Neuronal stem cell (in vitro differentiated cells): ENCODE measurements around the gene SH3GL2.

Experiments used
- DNase-seq: peaks from one replicate; pipeline ENCODE4 v3.0.0-alpha.2; 2013; ENCODE audit warnings: low spot score
- H2AFZ ChIP-seq: one replicate; pipeline ENCODE4 v1.6.1; 2013; ENCODE audit warnings: mild to moderate bottlenecking, low read length, inconsistent platforms
- H2AK5ac ChIP-seq: 2 replicates; pipeline ENCODE4 v1.6.1; 2013; ENCODE audit warnings: low read depth, mild to moderate bottlenecking, inconsistent platforms, low read length, moderate library complexity, mixed read lengths
- H2BK120ac ChIP-seq: 2 replicates; pipeline ENCODE4 v1.6.1; 2013; ENCODE audit warnings: low read depth, mild to moderate bottlenecking, inconsistent platforms, low read length, moderate library complexity, mixed read lengths
- H2BK12ac ChIP-seq: one replicate; pipeline ENCODE4 v1.6.1; 2013; ENCODE audit warnings: low read length, inconsistent platforms
- H2BK15ac ChIP-seq: 2 replicates; pipeline ENCODE4 v1.6.1; 2013; ENCODE audit warnings: mild to moderate bottlenecking, low read length, inconsistent platforms, mixed read lengths
- H2BK5ac ChIP-seq: one replicate; pipeline ENCODE4 v1.6.1; 2013; ENCODE audit warnings: inconsistent platforms, mild to moderate bottlenecking, low read length, moderate library complexity
- H3K14ac ChIP-seq: one replicate; pipeline ENCODE4 v1.6.1; 2013; ENCODE audit warnings: low read length, inconsistent platforms
- H3K18ac ChIP-seq: 2 replicates; pipeline ENCODE4 v1.6.1; 2013; ENCODE audit warnings: low read length, inconsistent platforms
- H3K23ac ChIP-seq: 2 replicates; pipeline ENCODE4 v1.6.1; 2013; ENCODE audit warnings: low read depth, mild to moderate bottlenecking, mixed read lengths, low read length, inconsistent platforms; ENCODE audit not compliant: poor library complexity
- H3K27ac ChIP-seq: replicated peaks from 3 replicates; pipeline ENCODE4 v1.5.1; 2013; ENCODE audit warnings: low read length, inconsistent platforms
- H3K27me3 ChIP-seq, 3 experiments: 2 replicates each; pipeline ENCODE4 v1.6.1; 2013; ENCODE audit warnings: low read length in 3 of 3, mild to moderate bottlenecking in 2 of 3, inconsistent platforms in 1 of 3, low read depth in 1 of 3, mixed read lengths in 1 of 3, moderate library complexity in 1 of 3; ENCODE audit not compliant: control insufficient read depth in 3 of 3, insufficient read depth in 3 of 3
- H3K36me3 ChIP-seq, 2 donors: replicated peaks in 1 of 2; 2 replicates each; pipeline ENCODE4 v1.6.1; 2013; ENCODE audit warnings: low read length in 2 of 2; ENCODE audit not compliant: control insufficient read depth in 2 of 2, insufficient read depth in 2 of 2
- H3K4ac ChIP-seq: 2 replicates; pipeline ENCODE4 v1.6.1; 2013; ENCODE audit warnings: inconsistent platforms, mild to moderate bottlenecking, low read length, moderate library complexity
- H3K4me1 ChIP-seq, 2 donors: 1 replicate in 1 of 2; 2 replicates in 1 of 2; pipeline ENCODE4 v1.6.1; 2013; ENCODE audit warnings: low read length in 2 of 2, low read depth in 1 of 2; ENCODE audit not compliant: control insufficient read depth in 2 of 2, insufficient read depth in 1 of 2
- H3K4me2 ChIP-seq: one replicate; pipeline ENCODE4 v1.6.1; 2013; ENCODE audit warnings: mild to moderate bottlenecking, low read length, inconsistent platforms; ENCODE audit not compliant: insufficient read depth, poor library complexity, severe bottlenecking
- H3K4me3 ChIP-seq, 2 donors: 2 replicates each; pipeline ENCODE4 v1.5.1; 2013; ENCODE audit warnings: low read length in 2 of 2, mild to moderate bottlenecking in 2 of 2, inconsistent platforms in 1 of 2, moderate library complexity in 1 of 2
- H3K79me1 ChIP-seq: one replicate; pipeline ENCODE4 v1.6.1; 2013; ENCODE audit warnings: low read depth, mild to moderate bottlenecking, inconsistent platforms, low read length, moderate library complexity
- H3K9ac ChIP-seq: one replicate; pipeline ENCODE4 v1.6.1; 2013; ENCODE audit warnings: mild to moderate bottlenecking, low read depth, low read length, inconsistent platforms; ENCODE audit not compliant: poor library complexity
- H3K9me3 ChIP-seq, 2 donors: replicated peaks in 1 of 2; 2 replicates each; pipeline versions ENCODE3 to v1.6.1; 2013; ENCODE audit warnings: low read length in 2 of 2, mild to moderate bottlenecking in 2 of 2, inconsistent platforms in 1 of 2, low read depth in 1 of 2, mixed read lengths in 1 of 2, moderate library complexity in 1 of 2; ENCODE audit not compliant: control insufficient read depth in 2 of 2, insufficient read depth in 1 of 2
- H4K8ac ChIP-seq: one replicate; pipeline ENCODE4 v1.6.1; 2013; ENCODE audit warnings: low read depth, mild to moderate bottlenecking, inconsistent platforms, low read length, moderate library complexity
- H4K91ac ChIP-seq: one replicate; pipeline ENCODE4 v1.6.1; 2013; ENCODE audit warnings: low read length, low read depth, mild to moderate bottlenecking, inconsistent platforms; ENCODE audit not compliant: poor library complexity
- WGBS, 2 donors: extraction: QIAGEN DNeasy Blood & Tissue Kit; methylation state at CpG; one replicate each; pipeline ENCODE4 v1.1.7; 2013; ENCODE audit warnings: missing lambda C conversion rate in 2 of 2, mixed read lengths in 1 of 2; ENCODE audit not compliant: insufficient read length in 2 of 2, insufficient replicate concordance in 1 of 2; ENCODE audit errors: extremely low coverage in 2 of 2; 5-methylcytosine and 5-hydroxymethylcytosine counted together

Gene SH3GL2

DNA sequence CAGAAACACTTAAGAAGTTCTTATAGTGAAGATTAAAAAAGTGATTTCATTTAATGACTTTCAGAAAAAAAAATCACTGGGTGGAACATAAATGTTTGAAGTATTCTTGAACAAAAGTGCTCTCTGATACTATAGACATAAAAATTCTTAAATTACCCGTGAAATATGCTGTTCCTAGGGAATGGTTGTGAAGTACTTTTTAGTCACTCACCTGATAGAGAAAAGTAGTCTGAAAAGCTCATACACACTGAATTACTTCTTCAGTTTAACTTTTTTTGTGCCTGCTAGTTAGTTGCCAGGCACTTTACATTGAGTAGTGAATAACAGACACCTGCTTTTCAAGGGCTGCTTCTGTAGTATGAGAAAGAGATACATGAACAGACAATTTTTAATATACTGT lies 78.0 kb downstream of the SH3GL2 start:
- no peak overlapping the region for H3K4me2 ChIP-seq
- H3K36me3 ChIP-seq, result no peaks in the 10 kb centered on the region
- H3K9me3 ChIP-seq, result no peaks in the 10 kb centered on the region
- H2AFZ ChIP-seq, result no peak overlapping the region
- H3K14ac ChIP-seq, result no peak overlapping the region
- H4K91ac ChIP-seq, result no peak overlapping the region
- H3K27ac ChIP-seq, result no peak overlapping the region
- no peak overlapping the region for H2BK120ac ChIP-seq
- H3K23ac ChIP-seq, result no peak overlapping the region
- DNase-seq, result no peak
- H2BK15ac ChIP-seq, result no peak overlapping the region
- H4K8ac ChIP-seq, result no peak overlapping the region
- H2BK12ac ChIP-seq, result no peak overlapping the region
- no peak overlapping the region for H3K18ac ChIP-seq
- no peaks in the 10 kb centered on the region for H3K27me3 ChIP-seq
- H2BK5ac ChIP-seq, result no peak overlapping the region
- no peaks in the 10 kb centered on the region for H3K79me1 ChIP-seq
- no peak overlapping the region for H3K4ac ChIP-seq
- no peak overlapping the region for H2AK5ac ChIP-seq
- H3K4me1 ChIP-seq, result no peaks in the 10 kb centered on the region
- no peak overlapping the region for H3K4me3 ChIP-seq
- H3K9ac ChIP-seq, result no peak overlapping the region
- WGBS, 2 donors, result no CpG with 5 or more reads among the region's 1 CpG

DNA sequence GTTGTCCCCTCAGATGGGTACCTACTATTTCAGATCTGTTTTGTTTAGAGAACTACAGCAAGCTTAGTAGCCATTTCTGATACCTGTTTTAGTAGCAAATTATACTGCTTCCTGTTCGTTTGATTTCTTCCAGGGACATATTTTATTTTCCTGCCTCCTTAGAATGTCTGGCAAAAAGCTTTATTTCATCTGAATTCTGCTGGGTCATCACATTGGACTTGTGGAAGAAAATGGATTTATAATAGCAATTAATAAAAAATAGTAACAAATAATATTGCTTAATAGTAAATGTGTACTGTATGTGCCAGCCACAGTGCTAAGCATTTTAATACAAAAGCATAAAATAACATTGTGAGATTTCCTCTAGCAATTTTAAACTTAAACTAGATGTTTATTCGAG lies 79.4 kb downstream of the SH3GL2 start:
- WGBS, 2 donors, result no CpG with 5 or more reads among the region's 2 CpGs
- no peak overlapping the region for H3K4ac ChIP-seq
- H3K23ac ChIP-seq, result no peak overlapping the region
- H3K27me3 ChIP-seq, result no peaks in the 10 kb centered on the region
- H3K36me3 ChIP-seq, result no peaks in the 10 kb centered on the region
- no peak overlapping the region for H2AFZ ChIP-seq
- H3K4me3 ChIP-seq, result no peak overlapping the region
- no peak overlapping the region for H3K14ac ChIP-seq
- no peak for DNase-seq
- no peak overlapping the region for H3K18ac ChIP-seq
- H3K4me1 ChIP-seq, result no peaks in the 10 kb centered on the region
- H2BK5ac ChIP-seq, result no peak overlapping the region
- H4K91ac ChIP-seq, result no peak overlapping the region
- no peak overlapping the region for H2BK15ac ChIP-seq
- H3K4me2 ChIP-seq, result no peak overlapping the region
- no peaks in the 10 kb centered on the region for H3K9me3 ChIP-seq
- no peak overlapping the region for H4K8ac ChIP-seq
- no peak overlapping the region for H2BK12ac ChIP-seq
- no peak overlapping the region for H2BK120ac ChIP-seq
- no peak overlapping the region for H3K27ac ChIP-seq
- no peaks in the 10 kb centered on the region for H3K79me1 ChIP-seq
- no peak overlapping the region for H2AK5ac ChIP-seq
- H3K9ac ChIP-seq, result no peak overlapping the region

- Histone ChIP-seq H3K4me3 (no peak overlapping the region), H3K4ac (no peak overlapping the region), H3K14ac (no peak overlapping the region), H2BK120ac (no peak overlapping the region), H2AK5ac (no peak overlapping the region), H2AFZ (no peak overlapping the region), H3K4me2 (no peak overlapping the region), H3K27ac (no peak overlapping the region), H3K79me1 (no peaks in the 10 kb centered on the region), H3K18ac (no peak overlapping the region), H3K9ac (no peak overlapping the region), H3K36me3 (no peaks in the 10 kb centered on the region), H4K91ac (no peak overlapping the region), H3K27me3 (no peaks in the 10 kb centered on the region), H3K4me1 (no peaks in the 10 kb centered on the region), H2BK5ac (no peak overlapping the region), H3K23ac (no peak overlapping the region), H3K9me3 (no peaks in the 10 kb centered on the region), H2BK15ac (no peak overlapping the region), H2BK12ac (no peak overlapping the region), H4K8ac (no peak overlapping the region)
- DNase-seq, result no peak
- no CpG with 5 or more reads among the region's 3 CpGs for WGBS, 2 donors
Observed at GRCh38 chr9:17660158-17660557, 81.3 kb downstream of the SH3GL2 start.

- H2AFZ ChIP-seq, result no peak overlapping the region
- H3K4me3 ChIP-seq, result no peak overlapping the region
- no peaks in the 10 kb centered on the region for H3K79me1 ChIP-seq
- WGBS, 2 donors, result no CpG with 5 or more reads among the region's 3 CpGs
- no peaks in the 10 kb centered on the region for H3K9me3 ChIP-seq
- no peak overlapping the region for H2BK12ac ChIP-seq
- H3K4me2 ChIP-seq, result no peak overlapping the region
- H3K4ac ChIP-seq, result no peak overlapping the region
- H3K27ac ChIP-seq, result no peak overlapping the region
- no peak overlapping the region for H3K18ac ChIP-seq
- no peak overlapping the region for H3K9ac ChIP-seq
- H3K14ac ChIP-seq, result no peak overlapping the region
- H4K8ac ChIP-seq, result no peak overlapping the region
- H3K4me1 ChIP-seq, result no peaks in the 10 kb centered on the region
- no peak overlapping the region for H2BK5ac ChIP-seq
- H4K91ac ChIP-seq, result no peak overlapping the region
- no peak for DNase-seq
- no peaks in the 10 kb centered on the region for H3K27me3 ChIP-seq
- H2BK15ac ChIP-seq, result no peak overlapping the region
- no peaks in the 10 kb centered on the region for H3K36me3 ChIP-seq
- H2BK120ac ChIP-seq, result no peak overlapping the region
- H2AK5ac ChIP-seq, result no peak overlapping the region
- no peak overlapping the region for H3K23ac ChIP-seq
Observed at GRCh38 chr9:17665450-17665849, 86.6 kb downstream of the SH3GL2 start.
